Activated T-helper 1 cell treated with anti-CD3 and anti-CD28 coated beads, Interleukin-2, amount 50 U/mL, for 16 hours (primary cell): ENCODE results near the gene PKIG.

ENCODE experiments used
- DNase-seq, 2 donors: peaks; one replicate each; pipeline ENCODE4 v3.0.0-alpha.2; 2020; ENCODE audit warnings: low read depth in 1 of 2, low spot score in 1 of 2

The PKIG gene

DNA sequence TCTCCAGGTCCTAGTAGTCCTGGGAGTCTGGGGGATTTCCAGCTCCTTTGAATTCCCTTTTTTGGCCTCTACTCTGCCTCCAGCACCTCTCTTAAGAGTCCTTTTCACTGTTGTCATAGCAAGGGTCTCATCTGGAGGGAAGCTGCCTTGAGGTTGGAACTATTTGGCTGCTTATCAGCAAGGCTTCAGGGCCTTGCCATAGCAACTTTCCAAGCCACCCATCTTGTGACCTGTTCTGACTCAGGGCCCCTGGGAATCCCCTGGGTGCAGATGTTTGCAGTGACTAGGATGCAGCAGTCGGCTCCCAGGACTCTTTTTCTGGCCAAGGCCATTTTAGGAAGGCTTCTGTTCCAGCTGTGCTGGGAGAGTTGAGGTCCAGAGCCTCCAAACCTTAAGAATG lies 12.4 kb downstream of the PKIG start:
- DNase-seq = no peak

DNA sequence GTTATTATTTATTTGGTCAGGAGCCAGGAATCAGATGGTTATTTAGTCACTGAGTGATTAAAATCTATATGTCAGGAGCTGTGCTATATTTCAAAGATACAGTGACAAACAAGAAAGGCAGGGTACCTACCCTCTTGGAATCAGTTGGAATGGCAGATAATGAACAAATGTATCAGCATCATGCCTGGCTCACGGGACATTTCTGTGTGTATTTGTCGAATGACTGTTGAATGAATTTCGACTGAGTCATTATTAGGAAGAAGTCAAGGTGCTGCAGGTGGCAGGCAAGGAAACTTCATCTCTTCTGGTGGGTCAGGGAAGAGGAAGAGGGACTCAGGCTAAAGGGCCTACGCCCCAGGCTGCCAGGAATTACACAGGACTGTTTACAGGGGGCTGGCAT lies 13.6 kb downstream of the PKIG start:
- DNase-seq = no peak

DNA sequence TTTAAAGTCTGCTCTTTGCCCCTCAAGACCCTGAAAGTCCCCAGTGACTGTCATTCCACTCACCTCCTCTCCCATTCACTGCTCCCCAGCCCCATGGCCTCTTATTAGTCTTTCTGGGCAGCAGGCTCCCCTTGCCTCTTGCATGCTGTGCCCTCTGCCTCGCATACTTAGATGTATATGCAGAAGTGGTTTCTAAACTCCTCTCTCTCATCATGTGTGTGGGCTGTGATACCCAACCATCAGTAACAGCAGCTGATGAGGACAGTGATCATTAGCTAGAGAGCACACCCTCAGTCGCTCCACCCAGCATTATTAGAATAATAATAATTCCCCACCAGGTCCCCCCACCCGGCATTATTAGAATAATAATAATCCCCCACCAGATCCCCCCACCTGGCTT lies 14.5 kb downstream of the PKIG start:
- DNase-seq = no peak

DNA sequence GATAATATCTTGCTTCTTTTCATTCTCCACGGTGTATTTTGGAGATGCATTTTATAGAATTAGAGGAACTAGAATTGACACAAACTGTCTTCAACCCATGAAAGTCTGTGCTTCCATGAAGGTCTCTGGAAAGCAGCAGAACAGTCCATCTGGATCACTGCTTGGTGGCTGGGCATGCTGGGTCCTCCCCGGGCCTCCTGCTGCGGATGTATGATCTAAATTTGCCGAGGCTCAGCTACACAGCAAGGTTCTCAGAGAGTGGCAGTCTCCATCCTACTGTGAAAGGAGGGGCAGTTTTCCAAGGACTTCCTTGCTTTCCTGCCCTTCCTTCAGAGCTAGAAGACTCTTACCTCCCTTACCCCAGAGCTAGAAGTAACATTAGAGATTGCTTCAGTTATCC lies 15.1 kb downstream of the PKIG start:
- no peak for DNase-seq

DNA sequence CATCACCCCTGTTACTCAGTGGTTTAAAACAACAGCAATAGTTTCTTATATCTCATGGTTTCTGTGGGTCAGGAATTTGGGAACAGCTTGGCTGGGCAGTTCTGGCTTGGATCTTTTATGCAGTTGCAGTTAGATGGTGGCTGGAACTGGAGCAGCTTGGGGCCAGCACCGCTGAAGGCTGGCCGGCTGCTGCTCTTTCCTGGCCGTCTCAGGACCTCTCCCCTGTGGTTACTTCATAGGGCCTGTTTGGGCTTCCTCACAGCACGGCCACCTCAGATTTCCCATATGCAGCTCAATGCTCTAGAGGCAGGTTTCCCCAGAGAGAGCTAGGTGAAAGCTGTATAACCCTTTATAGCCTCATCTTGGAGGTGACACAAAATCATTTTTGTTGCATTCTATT lies 15.6 kb downstream of the PKIG start:
- DNase-seq = no peak

DNA sequence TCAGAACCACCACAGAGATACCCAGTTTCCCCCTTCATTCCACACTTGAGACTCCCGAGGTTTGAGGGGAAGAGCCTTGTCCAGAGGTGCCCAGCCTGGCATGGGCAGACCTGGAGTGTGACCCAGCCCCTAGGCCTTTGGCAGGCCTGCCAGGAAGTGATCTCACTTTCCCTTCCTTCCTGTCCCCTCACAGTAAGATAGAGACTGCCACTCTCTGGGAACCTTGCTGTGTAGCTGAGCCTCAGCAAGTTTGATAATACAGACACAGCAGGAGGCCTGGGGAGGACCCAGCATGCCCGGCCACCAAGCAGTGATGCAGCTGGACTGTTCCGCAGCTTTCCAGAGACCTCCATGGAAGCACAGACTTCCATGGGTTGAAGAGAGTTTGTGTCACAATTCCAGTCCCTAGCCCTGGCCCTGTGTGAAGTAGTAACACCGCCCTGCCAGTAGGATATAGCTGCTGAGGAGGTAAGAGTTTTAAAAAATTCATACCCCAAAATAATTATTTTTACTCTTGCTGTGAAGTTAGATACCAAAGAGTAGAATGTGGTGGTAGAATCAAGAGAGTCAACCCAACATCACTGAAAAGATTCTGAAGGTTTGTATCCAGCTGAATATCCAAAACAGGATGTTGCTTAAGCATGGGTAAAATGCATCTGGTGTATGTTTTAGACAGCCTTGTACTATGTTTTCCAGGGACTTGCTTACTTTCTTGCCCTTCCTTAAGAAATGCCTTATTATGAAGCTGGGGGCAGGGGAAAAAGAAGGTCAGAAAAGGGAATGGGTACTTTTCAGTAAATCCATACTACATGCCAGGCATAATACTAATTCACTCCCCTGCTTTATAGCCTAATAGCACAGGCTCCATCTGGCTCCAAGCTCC lies 16.3 kb downstream of the PKIG start:
- DNase-seq = no peak

DNA sequence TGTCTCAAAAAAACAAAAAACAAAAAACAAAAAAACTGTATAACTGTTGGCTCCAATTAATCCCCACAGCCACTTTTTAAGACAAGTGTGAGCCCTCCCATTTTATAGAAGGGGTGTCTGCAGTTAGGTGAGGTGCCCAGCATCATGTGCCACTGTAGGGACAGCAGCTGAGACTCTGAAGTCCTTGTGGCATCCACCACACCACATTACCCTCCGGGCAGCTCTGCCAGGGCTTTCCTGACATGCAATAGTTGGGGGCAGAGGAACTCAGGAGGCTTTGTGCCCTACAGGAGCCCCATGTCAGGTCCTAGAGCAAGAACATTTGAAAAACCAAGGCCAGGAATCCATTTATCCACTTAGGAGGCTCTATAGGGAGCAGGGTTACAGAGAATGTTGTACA lies 17.3 kb downstream of the PKIG start:
- DNase-seq = no peak

DNA sequence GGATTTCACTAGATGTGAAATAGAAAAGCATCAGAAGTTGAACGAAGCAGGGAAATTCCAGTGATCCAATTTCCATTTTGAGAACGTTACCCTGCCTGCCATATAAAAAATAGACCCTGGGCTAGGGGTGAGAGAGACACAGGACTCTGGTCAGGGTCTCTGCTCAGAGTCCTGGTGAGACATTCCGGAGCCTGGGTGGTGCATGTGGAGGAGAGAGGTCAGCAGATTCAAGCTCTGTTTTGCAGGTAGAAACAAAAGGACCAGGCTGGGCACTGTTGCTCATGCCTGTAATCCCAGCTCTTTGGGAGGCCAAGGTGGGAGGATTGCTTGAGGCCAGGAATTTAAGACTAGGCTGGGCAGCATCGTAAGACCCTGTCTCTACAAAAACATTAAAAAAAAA lies 17.9 kb downstream of the PKIG start:
- DNase-seq = no peak

DNA sequence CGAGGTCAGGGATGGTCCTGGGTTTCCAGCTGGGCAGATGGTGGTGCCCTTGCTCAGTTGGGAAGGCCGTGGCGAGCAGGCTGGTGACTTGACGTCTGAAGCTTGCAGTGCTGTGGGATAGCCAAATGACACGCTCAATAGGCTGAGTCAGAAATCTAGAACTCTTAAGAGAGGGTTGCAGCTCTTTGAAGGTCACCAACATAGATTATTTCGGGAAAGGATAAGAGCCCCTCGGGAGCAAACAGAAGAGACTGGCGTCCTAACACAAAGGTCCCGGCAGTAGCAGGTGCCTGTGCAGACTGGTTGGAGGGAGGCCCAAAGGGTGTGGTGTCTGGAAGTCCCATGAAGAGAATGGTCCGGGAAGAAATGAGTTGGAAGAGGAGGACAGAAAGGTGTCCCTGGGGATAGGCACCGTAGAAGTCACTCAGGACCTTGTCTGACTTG lies 18.4 kb downstream of the PKIG start:
- no peak for DNase-seq

DNA sequence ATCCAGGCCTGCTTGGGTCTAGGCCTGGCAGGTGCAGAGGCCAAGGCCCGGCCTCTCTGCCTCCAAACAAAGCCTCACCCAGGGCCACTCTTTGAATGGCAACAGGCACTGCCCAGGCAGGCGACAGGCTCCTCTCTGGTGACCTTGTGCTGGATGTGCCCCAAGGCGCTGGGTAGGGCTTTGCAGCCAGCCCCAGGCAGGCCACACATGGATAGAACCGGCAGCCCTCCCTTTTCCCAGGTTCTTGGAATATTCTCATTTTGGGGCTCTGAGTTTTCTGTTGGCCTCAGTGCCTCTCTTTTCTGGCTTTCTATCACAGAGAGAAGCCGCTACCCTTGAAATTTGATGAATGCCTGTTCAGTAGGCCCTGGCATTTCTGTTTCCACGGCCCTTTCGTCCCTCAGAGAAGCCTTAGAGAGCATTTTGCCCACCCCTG lies 18.9 kb downstream of the PKIG start:
- no peak for DNase-seq

DNA sequence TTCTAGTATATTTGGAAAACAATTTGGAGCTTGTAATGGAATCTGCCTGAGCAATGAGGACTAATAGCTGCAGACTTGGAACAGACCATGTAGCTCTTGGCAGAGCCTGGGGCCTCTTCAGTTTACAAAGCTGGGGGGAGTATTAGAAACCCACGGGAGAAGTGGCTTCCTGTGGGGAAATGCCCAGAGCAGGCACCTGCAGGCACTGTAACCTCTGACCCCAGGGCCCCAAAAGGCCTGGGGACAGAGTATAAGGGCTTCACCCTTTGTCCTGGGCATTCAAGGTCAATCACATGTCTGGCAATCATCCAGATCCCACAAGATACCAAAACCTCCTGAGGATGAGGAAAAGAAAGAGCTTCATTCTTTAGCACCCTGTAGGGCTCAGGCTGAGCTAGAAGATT lies 19.4 kb downstream of the PKIG start:
- DNase-seq = no peak

DNA sequence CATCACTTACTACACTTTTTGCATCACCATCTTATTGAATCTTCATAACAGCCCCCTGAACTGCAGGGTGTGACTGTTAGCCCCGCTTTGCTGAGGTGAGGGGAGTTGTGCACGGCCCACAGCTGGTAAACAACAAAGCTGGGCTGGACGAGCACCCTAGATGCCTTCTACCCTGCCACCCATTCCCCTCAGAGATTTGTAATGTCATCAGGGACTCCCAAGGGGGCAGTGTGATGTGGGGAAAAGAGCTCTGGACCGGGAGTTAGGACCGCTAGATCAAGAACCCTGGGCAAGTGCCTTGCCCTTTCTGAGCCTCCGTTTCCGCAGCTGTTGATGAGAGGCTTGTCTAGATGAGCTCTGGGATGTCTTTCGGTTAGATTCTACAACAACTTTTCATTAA lies 20.9 kb downstream of the PKIG start:
- no peak for DNase-seq

DNA sequence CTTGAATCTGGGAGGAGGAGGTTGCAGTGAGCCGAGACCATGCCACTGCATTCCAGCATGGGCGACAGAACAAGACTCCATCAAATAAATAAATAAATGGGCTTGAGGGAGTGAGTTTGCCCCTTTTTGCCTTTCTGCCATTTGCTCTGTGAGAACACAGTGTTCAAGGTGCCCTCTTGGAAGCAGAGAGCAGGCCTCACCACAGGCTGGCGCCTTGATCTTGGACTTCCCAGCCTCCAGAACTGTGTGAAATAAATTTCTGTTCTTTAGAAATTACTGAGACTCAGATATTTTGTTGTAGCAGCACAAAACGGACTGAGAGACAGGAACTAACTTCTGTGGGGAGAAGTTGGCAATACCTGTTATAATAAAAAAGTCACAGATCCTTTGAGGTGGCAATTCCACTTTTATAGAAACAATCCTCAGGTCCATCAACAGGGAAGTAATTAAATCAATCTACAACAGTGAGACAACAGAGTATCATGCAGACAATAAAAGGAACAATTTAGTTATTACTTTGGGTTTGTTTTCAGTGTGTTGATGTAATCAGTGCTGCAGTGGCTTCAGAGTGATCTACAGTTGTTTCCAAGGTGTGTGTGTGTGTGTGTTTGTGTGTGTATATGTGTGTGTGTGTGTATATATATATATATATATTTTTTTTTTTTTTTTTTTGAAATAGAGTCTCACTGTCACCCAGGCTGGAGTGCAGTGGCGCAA lies 24.5 kb downstream of the PKIG start:
- DNase-seq = no peak

DNA sequence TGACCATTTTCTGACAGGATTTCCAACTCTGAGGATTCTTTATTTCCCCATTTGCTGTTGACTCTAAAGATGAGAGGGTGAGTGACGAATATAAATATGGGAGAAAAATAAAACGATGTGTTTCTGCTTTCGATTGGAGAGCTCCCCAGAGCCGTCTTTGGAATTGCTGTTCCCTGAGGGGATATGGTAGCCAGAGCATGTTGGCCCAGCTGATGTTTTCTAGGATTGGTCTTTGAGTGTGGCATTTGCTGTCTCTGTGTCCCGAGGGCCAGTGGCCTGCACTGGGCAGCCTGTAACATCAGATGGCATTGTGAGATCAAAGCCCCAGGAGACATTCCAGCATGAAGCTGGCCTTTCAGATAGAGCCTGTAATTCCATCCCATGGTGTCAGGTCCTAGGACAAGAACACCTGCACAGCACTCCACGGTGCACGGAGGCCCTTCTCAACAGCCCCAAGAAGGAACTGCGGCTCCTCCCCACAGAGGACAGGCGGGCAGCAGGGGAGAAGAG lies 26.7 kb downstream of the PKIG start:
- DNase-seq = no peak

DNA sequence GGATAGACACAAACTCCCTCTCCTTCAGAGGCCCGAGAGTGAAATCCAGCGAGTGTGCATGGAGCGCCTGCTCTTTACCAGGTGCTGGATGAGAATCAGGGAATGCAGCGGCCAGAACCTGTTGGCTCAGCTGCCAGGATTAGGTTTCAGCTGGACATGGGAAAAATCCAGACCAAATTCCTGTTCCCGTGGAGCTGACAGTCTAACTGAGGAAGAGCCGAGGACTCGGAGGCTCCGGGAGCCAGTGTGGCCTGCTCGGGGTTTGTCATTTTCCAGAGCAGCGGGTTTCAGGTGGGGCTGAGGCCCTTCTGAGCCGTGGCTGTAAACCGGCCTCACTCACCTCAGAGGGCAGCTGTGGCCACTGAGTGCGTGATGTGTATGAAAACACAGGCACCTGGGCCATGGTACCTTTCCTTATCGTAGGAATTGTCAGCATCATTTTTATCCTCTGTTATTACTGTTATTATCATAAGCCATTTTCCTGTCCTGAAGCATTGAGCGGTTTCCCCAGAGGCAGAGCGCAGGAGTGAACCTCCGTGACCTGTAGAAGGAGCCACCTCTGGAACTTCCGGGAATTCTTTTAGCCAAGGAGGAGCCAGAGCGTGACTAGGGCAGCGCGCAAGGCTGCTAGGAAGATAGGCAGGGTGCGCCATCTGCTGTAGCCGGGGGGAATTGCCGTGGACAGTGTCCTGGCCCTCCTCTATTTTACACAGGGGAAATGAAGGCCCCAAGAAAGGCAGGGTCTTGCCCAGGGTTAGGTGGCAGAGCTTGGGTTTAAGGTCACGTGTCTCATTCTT lies 27.3 kb downstream of the PKIG start:
- peak; percentile 67 to 73 for DNase-seq

DNA sequence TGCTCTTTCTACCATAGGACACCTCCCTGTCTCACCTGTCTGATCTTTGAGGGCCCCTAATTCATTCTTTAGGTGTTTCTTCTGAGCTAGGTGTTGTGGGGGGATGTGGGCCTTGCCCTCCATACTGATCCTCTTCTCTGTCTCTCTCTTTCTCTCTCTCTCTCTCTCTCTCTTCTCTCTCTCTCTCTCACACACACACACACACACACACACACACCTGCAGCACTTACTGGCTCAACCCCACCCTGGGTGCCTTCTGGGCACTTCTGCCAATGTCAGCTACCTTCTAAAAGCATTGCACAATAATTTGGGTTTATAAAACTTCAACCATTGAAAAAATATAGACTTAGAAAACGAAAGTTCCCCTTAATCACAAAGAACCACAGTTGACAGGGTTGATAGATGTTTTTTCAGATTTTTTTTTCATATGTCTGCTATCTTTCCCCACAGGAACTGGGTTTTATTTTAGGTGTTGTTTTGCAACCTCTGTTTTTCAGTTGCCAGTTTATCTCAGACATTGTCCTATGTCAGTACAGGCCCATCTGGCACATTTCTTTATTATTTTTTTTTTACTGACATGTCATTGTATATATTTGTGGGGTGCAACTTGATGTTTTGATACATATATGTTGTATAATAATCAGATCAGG lies 28.1 kb downstream of the PKIG start:
- no peak for DNase-seq

DNA sequence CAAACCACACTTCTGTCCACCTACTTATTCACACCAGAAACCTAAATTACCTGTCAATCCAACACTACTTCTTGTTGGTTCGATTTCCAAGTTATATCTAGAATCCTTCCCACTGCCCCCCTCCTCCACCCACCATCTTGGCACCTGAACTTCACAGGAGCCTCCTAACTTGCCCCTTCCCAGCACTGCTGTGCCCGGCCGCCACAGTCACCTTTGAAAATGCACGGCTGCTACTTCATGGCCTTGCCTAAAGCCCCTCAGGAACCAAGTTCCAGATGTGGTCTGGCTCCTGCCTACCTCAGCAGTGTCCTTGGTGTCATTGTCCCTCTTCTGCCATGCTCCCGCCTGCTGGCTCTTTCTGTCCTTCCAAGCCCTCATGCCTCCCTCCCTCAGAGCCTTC lies 31.2 kb downstream of the PKIG start:
- DNase-seq = no peak

DNA sequence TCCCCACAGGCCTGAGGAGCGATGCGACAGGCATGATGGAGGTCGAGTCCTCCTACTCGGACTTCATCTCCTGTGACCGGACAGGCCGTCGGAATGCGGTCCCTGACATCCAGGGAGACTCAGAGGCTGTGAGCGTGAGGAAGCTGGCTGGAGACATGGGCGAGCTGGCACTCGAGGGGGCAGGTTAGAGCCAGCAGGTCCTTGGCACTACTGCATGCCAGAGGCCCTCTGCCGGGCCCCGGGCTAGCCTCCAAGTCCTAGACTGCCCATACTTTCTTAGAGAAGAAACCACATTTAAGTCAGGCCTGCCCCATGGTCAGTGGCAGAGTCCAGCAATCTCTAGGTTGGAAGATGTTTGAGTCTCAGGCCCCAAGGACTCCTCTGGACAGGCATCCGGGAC lies 32.1 kb downstream of the PKIG start:
- DNase-seq = no peak

DNA sequence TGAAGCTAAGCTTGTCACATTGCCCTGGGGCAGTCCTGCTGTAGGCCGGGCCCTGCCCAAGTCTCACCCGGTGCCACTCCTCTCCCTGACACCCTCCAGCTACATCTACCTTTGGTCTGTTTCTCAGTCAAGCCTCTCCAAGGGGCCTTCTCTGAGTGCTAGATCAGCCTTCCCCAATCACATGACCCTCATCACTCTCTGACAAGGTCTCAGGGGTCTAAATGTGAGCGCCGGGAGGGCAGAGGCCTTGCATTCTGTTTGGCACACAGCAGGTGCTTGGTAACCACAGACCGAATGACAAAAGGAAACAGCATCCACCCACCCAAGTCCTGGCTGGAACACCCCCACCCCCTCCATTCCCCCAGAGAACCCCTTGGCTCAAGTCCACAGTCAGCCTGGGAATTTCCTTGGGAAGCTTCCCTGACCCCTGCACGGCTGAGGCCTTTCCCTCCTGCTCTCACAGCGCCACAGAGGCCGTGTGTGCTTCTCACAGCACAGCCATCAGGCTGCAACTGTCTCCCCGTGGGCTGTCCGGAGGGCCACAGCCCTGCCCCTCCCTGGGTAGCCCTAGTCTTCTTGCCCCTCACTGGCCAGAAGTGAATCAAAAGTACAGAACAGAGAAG lies 32.9 kb downstream of the PKIG start:
- DNase-seq = no peak

DNA sequence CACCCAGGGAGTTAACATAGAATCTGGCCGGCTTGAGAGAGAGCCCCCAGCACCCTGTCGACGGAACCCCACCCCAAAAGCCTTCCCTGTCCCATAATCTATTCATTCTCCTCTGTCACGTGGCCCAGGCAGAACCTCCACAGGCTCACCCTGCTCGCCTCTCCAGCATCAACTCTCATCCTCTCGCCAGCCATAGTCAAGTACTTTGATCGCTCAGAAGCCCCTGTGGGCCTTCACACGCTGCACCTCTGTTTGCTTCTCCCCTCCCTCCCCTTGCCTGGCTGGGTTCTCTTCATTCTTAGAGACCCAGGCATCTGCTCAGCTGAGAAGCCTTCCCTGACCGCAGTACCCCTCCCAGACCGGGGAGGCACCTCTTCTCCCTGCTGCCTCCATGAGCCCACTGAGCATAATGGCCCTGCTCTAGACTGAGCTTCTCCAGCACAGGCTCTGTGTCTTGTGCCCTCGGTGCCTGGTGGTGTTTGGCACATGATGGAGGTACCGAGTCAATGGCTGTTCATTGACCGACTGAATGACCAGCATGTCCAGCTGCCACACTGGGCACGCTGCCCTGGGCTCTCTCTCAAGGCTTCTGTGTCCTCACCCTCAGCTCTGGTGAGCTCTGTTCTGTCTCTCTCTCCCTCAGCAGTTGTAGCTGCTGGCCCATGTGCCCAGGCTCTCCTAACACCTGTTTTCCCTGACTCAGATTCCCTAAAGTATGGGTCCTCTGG lies 33.7 kb downstream of the PKIG start:
- no peak for DNase-seq
